ENCODE data around the gene ANGPT4.

ANGPT4 gene

DNA sequence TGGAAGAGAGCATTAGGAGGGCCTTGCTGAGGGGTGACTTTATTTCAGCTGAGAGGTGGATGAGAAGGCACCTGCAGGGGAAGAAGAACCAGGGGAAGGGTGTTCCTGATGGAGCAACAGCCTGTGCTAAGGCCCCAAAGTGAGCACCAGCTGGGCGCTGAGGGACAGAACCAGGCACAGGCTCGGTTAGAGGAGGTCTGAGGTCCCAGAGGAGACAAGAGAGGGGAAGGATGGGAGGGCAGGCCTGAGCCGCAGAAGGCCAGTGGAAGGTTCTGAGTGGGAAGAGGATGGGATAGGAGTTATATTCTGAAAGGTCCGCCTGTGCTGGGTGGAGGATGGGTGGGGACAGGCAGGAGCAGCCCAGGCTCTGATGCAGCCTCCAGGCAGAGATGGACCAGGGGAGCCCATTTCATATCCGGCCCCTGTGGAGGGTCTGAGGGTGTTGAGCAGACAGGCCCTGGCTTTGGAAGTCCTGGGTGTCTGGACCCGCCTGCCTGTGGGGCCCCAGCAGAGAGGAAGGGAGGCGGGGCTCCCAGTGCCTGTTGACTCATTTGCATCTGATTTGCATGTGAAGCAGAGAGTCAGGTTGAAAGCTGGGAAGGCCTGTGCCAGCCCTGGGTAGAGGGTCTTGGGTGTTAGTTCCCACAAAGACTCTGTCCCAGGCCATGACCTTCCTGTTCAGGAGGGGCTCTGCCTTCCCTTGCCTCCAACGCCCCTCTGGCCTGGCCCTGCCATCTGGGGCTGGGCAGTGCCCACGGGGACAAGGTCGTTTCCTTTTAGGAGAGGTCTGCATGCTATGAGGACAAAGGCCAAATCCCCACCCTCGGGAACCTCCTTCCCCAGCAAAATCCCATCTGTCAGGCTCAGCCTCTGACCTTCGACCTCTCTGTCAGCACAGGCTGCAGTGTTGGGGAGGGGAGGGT is 93.2 kb downstream of the ANGPT4 start:
- DNase-seq, result no peak

- DNase-seq, result no peak
Measured at GRCh38 chr20:821731-822065, 94.4 kb downstream of the ANGPT4 start.

DNA sequence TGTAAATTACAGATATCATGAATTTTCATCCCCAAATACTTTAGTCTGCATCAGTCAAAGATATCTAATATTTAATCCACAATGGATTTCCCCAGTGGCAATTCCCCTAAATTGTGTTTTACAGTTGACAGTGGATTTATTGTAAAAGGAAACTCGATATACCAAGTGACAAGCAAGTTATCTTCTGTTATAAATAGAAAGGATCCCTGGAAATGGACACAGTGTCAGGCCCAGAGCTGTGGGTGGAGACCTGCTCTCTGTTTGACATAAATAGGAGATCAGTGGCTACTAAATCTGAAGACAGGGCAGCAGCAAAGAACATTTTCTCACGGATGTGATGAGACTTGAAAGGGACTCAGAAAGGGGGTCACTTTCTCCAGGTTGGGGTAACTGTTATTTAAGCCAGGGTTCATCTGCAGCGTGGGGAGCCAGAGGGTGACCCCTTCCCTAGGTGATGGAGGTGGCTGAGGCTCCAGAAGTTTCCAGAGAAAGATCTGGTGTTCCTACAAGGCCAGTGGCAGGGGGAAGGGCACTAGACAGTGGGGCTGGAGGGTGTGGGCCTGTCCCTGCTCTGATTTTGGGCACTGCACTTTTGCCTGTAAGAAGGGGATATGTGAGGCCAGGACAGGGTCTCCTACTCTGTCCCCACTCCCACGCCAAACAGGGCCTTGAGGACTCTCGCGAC is 94.9 kb downstream of the ANGPT4 start:
- no peak for DNase-seq

DNA sequence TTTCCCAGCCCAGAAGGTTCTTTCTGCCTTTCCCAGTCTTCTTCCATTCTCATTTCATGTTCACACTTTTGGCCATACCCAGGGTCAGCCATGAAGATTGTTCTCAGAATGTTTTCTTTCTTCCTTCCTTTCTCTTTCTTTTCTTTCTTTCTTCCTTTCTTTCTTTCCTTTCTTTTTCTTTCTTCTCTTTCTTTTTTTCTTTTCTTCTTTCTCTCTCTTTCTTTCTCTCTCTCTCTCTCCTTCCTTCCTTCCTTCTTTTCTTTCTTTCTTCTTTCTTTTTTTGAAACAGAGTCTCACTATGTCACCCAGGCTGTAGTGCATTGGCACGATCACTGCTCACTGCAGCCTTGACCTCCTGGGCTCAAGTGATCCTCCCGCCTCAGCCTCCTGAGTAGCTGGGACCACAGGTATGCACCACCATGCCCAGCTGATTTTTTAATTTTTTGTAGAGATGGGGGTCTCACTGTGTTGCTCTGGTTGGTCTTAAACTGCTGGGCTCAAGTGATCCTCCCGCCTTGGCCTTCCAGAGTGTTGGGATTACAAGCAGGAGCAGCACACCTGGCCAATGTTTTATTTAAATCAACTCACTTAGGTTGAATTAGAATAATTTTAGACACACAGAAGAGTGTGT is 95.7 kb downstream of the ANGPT4 start:
- DNase-seq, result no peak
